Pericardium fibroblast (primary cell): ENCODE measurements around the gene TRMT10B. TPM values are rescaled to one million over a fixed set of nuclear protein-coding genes. Genes with fewer than 3 reads are reported as not detected.

Experiments
- total RNA-seq: library from RNA; depleted of rRNA; stranded (reverse); fragments of >200 nt; gene quantifications from 2 replicates; pipeline ENCODE4 v1.2.3, GENCODE V29; 2015

Gene TRMT10B, protein sequence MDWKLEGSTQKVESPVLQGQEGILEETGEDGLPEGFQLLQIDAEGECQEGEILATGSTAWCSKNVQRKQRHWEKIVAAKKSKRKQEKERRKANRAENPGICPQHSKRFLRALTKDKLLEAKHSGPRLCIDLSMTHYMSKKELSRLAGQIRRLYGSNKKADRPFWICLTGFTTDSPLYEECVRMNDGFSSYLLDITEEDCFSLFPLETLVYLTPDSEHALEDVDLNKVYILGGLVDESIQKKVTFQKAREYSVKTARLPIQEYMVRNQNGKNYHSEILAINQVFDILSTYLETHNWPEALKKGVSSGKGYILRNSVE
- 3.0 TPM in 2 replicates for total RNA-seq

DNA sequence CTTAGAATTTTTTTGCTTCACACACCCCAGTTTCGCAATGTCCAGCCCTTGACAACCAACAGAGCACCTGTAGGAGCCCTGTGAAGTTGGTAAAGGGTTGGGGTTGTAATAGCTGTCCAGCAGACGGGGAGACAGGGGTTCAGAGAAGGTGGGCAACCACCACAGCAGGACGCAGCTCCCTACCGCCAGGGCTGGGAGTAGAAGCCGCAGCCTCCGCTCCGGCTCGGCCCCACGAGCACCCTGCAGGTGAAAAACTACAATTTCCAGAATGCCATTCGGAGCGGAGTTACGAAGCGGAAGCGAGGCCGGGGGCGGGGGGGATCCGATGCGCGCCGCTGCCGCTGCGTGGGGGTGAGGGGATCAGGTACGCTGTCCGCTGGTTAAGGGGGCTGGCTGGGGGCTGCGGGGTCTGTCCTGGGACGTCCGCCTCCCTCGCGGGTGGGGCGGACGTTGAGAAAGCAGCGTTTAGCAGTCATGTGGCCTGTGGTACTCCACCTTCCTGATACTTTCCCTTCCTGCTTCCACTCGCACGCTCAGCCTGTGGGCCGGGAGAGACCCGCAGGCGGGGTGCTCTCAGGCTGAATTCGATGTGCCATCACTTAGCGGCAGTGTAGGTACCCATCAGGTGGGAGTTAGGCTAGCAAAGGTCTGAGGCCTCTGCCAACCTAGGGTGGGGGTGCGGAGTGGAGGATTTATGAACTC lies at the start of gene TRMT10B:
Gene TRMT10B, plus strand, starts transcription at position 317 of the 702 bp plus-strand sequence. CDS start 8,127 bp downstream, outside the sequence.

DNA sequence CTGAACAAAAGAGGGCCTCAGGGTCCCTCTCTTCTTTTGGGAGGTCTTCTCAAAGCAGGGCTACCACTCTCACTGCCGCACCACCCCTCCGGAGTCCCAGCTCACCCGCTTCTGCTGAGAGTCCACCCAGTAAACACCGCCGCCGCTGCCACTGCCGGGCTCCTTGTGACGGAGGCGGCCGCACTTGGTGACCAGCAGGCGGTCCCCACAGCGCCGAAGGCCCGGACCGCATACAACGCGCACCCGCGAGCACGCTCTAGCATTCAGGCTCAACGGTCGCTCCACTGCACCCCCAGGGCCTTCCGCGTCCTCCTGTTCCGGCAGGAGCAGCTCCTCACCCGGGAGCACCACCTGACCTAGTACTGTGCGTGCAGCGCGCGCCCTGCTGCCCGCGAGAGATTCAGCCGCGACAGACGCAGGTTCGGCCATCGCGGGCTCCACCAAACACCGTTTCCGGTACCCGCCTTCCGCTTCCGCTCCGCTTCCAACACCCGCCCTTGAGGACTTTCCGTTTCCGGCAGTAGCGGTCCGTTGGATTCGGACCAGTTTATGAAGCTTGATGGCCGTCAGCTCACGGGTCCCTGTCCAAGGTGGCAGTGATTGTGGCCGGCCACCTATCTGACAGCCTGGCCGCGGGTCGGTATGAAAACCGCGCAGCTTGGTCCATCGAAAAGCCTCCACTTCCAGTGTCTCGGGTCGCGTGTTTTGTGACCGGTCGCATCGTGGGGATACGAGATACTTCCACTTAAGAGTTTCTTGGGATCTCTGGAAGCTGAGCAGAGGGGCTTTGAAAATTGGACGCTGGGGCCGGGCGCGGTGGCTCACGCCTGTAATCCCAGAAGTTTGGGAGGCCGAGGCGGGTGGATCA lies 31.2 kb downstream of the TRMT10B start, which contains the start of gene EXOSC3:
Gene EXOSC3, minus strand, starts transcription at position 449 of the 868 bp plus-strand sequence. Its CDS starts 20 bp downstream, at position 429.

DNA sequence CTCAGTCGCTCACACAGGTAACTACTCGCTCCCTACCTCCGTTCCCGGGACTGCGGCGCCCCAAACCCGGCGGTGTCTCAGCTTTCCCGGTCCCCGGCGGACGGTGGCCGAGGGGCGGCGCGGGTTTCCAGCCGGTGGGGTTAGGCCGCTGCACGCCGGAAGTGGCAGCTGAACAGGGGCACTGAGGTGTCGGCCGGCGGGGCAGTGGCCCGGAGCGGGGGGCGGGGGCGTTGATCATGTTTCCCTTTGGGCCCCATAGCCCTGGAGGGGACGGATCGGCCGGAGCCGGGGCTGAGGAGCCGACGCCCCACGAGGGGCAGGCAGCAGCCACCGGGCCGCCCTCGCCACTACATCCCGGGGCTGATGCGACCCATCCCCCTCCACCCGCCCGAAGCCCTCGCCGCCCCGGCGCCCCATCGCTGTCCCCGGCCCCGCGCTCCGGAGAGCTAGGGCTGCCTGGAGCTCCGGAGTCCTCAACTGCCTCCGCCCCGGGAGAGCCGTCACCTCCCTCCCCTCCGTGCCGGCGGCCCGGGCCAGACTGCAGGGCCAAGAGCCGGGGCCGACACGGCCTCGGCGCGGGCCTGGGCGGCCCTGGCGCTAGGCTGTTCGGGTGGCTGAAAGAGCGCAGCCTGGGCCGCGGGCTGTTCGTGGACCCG lies 47.2 kb downstream of the TRMT10B start, which contains the start of gene DCAF10:
Gene DCAF10, plus strand, starts transcription at position 167 of the 656 bp plus-strand sequence. Its CDS starts 70 bp downstream, at position 237.

Other genes with a start within 250 kb of the TRMT10B start
- 10.1 and 17.6 TPM in 2 replicates for gene FBXO10, start 177.4 kb upstream of the TRMT10B start, total RNA-seq
- gene TOMM5, start 161.2 kb upstream of the TRMT10B start, total RNA-seq, result 122 and 141 TPM in 2 replicates
- not detected in 2 replicates for gene FRMPD1, start 102.9 kb upstream of the TRMT10B start, total RNA-seq
- 22.9 and 29.6 TPM in 2 replicates for gene EXOSC3, start 31.3 kb downstream of the TRMT10B start, total RNA-seq
- gene DCAF10, start 47.0 kb downstream of the TRMT10B start, total RNA-seq, result 9.6 and 12.1 TPM in 2 replicates
- 24.3 and 34.0 TPM in 2 replicates for gene SLC25A51, start 150.3 kb downstream of the TRMT10B start, total RNA-seq